ENCODE measurements around the gene NT5C2. TPM values are rescaled to one million over a fixed set of nuclear protein-coding genes. Genes with fewer than 3 reads are reported as not detected.
A peak's percentile ranks its signal among the peaks of the same experiment; 100 is the strongest.

NT5C2 gene
- total RNA-seq, 1 donor from 2014 or later, result 81.0 TPM

DNA sequence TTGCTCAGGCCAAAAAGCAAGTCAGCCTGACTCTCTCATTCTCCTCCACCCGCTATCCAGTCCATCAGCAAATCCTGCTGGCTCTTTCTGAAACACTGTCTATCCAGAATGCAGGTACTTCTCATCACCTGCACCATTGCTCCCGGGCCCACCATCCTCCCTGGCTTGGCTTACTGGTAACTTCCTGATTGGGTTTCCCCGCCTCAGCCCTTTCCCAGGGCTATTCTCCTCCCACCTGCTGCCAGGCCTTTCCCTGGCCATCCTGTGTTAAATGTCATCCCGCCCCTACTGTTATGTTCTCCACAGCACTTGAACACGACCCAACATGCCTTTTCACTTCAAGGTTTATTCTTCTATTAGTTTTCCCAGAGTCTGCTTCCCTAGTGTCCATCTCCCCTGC is 150.9 kb downstream of the NT5C2 start:
- TF ChIP-seq, protein P1, sequence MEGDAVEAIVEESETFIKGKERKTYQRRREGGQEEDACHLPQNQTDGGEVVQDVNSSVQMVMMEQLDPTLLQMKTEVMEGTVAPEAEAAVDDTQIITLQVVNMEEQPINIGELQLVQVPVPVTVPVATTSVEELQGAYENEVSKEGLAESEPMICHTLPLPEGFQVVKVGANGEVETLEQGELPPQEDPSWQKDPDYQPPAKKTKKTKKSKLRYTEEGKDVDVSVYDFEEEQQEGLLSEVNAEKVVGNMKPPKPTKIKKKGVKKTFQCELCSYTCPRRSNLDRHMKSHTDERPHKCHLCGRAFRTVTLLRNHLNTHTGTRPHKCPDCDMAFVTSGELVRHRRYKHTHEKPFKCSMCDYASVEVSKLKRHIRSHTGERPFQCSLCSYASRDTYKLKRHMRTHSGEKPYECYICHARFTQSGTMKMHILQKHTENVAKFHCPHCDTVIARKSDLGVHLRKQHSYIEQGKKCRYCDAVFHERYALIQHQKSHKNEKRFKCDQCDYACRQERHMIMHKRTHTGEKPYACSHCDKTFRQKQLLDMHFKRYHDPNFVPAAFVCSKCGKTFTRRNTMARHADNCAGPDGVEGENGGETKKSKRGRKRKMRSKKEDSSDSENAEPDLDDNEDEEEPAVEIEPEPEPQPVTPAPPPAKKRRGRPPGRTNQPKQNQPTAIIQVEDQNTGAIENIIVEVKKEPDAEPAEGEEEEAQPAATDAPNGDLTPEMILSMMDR (IDR thresholded peaks at IDR 0.05), result no peak
- DNase-seq (ENCODE audit: low spot score), result no peak
- peaks cover 93% of the 10 kb centered on the region for H3K4me1 Mint-ChIP-seq (ENCODE audit: low read depth)
- H3K36me3 Mint-ChIP-seq (ENCODE audit: low read depth), result peaks cover 2% of the 10 kb centered on the region
- no peak overlapping the region for H3K4me3 Mint-ChIP-seq (ENCODE audit: unreplicated experiment)
- H3K27ac Mint-ChIP-seq (ENCODE audit: unreplicated experiment), result peak overlapping the region; percentile 81
- no peaks in the 10 kb centered on the region for H3K27me3 Mint-ChIP-seq (ENCODE audit: low read depth)
- no peaks in the 10 kb centered on the region for H3K9me3 Mint-ChIP-seq (ENCODE audit: low read depth)

DNA sequence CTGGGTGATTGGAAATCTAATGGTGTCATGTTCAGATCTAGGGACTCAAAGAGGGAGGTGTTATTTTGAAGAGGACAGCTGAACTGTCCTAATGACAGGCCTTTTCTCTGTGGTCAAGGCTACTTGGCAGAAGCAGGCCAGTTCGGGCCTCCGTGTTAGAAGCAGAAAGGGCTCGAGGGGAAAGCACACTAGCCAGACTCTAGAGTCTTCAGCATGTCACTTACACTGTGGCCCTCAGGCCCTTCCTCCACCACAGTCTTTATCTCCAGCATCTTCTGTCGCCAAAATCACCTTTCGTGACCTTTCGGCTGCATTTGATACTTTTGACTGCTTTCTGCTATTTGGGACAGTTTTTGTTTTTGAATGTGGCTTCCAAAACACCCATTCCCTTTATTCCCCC is 151.7 kb downstream of the NT5C2 start:
- no peak for DNase-seq (ENCODE audit: low spot score)
- H3K4me1 Mint-ChIP-seq (ENCODE audit: low read depth), result peaks cover 87% of the 10 kb centered on the region
- no peaks in the 10 kb centered on the region for H3K9me3 Mint-ChIP-seq (ENCODE audit: low read depth)
- TF ChIP-seq, protein P1 (IDR thresholded peaks at IDR 0.05), result no peak
- H3K27me3 Mint-ChIP-seq (ENCODE audit: low read depth), result no peaks in the 10 kb centered on the region
- H3K27ac Mint-ChIP-seq (ENCODE audit: unreplicated experiment), result no peak overlapping the region
- H3K4me3 Mint-ChIP-seq (ENCODE audit: unreplicated experiment), result no peak overlapping the region
- H3K36me3 Mint-ChIP-seq (ENCODE audit: low read depth), result peaks cover 2% of the 10 kb centered on the region

DNA sequence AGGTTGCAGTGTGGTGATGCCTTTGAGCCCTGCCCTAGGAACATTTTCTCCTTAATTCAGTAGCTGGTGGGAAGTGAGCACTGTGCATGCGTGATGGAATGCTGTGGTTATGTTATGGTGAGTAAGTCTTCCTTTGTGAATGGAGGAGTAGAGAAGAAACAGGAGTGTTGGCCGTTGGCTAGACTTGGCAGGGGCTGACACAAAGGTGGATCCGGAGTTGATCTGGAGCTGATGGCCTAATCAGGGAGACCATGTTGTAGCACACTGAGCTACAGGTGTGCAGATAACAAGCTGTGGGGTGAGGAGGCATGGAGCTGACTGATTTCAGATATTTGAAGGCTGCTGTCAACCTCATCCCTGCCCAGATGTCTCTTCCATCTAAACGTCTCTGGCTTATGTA is 152.7 kb downstream of the NT5C2 start:
- Mint-ChIP-seq H3K9me3 (ENCODE audit: low read depth) (no peaks in the 10 kb centered on the region), H3K27ac (ENCODE audit: unreplicated experiment) (peak overlapping the region; percentile 87), H3K4me1 (ENCODE audit: low read depth) (peaks cover 87% of the 10 kb centered on the region), H3K4me3 (ENCODE audit: unreplicated experiment) (no peak overlapping the region), H3K36me3 (ENCODE audit: low read depth) (peaks cover 2% of the 10 kb centered on the region), H3K27me3 (ENCODE audit: low read depth) (no peaks in the 10 kb centered on the region)
- TF ChIP-seq, protein P1 (IDR thresholded peaks at IDR 0.05), result no peak
- DNase-seq (ENCODE audit: low spot score), result no peak

DNA sequence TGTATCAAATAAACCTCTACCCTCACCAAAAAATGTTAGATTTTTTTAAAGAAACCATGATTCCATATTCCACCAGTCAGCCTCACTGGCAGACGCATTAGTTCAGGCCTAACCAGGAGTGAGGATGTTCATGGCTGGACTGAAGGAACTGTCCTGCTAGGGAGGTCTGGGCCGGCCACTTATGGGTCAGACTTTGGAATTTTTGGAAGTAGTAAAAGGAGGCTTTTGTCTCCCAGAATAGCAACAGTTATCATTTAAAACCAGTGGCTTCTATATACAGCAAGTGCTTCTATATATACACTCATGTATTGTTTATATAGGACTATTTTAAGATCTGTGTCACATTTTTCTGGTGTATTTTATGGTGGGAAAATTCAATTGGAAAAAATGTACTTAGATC is 154.5 kb downstream of the NT5C2 start:
- Mint-ChIP-seq H3K27me3 (ENCODE audit: low read depth) (no peaks in the 10 kb centered on the region), H3K36me3 (ENCODE audit: low read depth) (peaks cover 2% of the 10 kb centered on the region), H3K4me1 (ENCODE audit: low read depth) (peaks cover 78% of the 10 kb centered on the region), H3K4me3 (ENCODE audit: unreplicated experiment) (no peak overlapping the region), H3K9me3 (ENCODE audit: low read depth) (no peaks in the 10 kb centered on the region), H3K27ac (ENCODE audit: unreplicated experiment) (peak overlapping the region; percentile 87)
- no peak for DNase-seq (ENCODE audit: low spot score)
- TF ChIP-seq, protein P1 (IDR thresholded peaks at IDR 0.05), result peak; percentile 30

Other genes starting within 250 kb of the NT5C2 start
- gene RPEL1, start 52.6 kb upstream of the NT5C2 start, total RNA-seq, result not detected in 3 replicates
- gene INA, start 83.9 kb upstream of the NT5C2 start, total RNA-seq, result 10.4 to 31.1 TPM (median 30.1 TPM) in 3 replicates
- 9.9 to 12.2 TPM (median 11.4 TPM) in 3 replicates for gene PCGF6, start 157.9 kb upstream of the NT5C2 start, total RNA-seq
- gene TAF5, start 174.7 kb upstream of the NT5C2 start, total RNA-seq, result 3.1 to 3.9 TPM (median 3.3 TPM) in 3 replicates
- gene ATP5MK, start 203.2 kb upstream of the NT5C2 start, total RNA-seq, result 297 to 326 TPM (median 299 TPM) in 3 replicates
- 24.7 to 33.0 TPM (median 27.9 TPM) in 3 replicates for gene PDCD11, start 203.4 kb upstream of the NT5C2 start, total RNA-seq

Data from chondrocyte (in vitro differentiated cells).